Measurements from ENCODE around the gene NVL. TPM values are rescaled to one million over a fixed set of nuclear protein-coding genes. Genes with fewer than 3 reads are reported as not detected.

Gene NVL
- total RNA-seq, 1 donor from 2014 or later: 22.3 TPM

GRCh38 chr1:224287714-224288113, 42.3 kb downstream of the NVL start:
- DNase-seq (ENCODE audit: low read depth in 2 of 2): peak in 1 of 2 donors; percentile 1

- no peak for DNase-seq (ENCODE audit: low read depth in 2 of 2)
Measured at GRCh38 chr1:224282140-224282539, 47.8 kb downstream of the NVL start.

GRCh38 chr1:224276771-224277487, 53.0 kb downstream of the NVL start:
- no peak for DNase-seq (ENCODE audit: low read depth in 2 of 2)

- DNase-seq (ENCODE audit: low read depth in 2 of 2): no peak
Measured at GRCh38 chr1:224274970-224275626, 54.9 kb downstream of the NVL start.

GRCh38 chr1:224273641-224274040, 56.3 kb downstream of the NVL start:
- peak in 1 of 2 donors; percentile 28 for DNase-seq (ENCODE audit: low read depth in 2 of 2)

DNA sequence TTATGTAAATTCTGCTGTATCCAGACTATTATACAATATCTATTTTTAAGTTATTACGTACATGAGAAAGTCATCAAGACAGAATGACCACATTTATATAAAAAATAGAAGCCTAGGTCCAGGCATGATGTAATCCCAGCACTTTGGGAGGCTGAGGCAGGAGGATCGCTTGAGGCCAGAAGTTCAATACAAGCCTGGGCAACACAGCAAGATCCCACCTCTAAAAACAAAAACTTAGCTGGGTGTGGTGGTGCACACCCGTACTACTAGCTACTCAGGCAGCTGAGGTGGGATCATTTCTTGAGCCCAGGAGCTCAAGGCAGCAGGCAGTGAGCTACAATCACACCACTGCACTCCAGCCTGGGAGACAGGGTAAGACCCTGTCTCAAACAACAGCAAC, 58.9 kb downstream of the NVL start:
- no peak for DNase-seq (ENCODE audit: low read depth in 2 of 2)

DNA sequence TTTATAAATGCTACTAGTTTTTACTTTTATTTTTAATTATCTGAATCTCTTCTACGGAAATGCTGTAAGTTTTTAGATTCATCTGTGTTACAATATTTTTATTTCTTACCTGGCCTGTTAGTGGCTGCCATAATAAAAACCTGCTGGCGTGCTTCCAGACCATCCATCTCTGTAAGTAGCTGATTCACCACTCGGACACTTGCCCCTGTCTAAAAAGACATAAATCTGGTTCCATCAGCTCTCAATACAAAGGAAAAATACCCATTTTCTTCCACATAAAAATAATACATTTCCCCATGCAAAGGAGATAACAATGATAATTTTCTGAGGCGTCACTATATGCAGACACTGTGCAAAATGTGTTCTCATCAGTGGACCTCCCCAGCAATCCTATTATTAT, 62.0 kb downstream of the NVL start:
- peak in 1 of 2 donors; percentile 50 for DNase-seq (ENCODE audit: low read depth in 2 of 2)

DNA sequence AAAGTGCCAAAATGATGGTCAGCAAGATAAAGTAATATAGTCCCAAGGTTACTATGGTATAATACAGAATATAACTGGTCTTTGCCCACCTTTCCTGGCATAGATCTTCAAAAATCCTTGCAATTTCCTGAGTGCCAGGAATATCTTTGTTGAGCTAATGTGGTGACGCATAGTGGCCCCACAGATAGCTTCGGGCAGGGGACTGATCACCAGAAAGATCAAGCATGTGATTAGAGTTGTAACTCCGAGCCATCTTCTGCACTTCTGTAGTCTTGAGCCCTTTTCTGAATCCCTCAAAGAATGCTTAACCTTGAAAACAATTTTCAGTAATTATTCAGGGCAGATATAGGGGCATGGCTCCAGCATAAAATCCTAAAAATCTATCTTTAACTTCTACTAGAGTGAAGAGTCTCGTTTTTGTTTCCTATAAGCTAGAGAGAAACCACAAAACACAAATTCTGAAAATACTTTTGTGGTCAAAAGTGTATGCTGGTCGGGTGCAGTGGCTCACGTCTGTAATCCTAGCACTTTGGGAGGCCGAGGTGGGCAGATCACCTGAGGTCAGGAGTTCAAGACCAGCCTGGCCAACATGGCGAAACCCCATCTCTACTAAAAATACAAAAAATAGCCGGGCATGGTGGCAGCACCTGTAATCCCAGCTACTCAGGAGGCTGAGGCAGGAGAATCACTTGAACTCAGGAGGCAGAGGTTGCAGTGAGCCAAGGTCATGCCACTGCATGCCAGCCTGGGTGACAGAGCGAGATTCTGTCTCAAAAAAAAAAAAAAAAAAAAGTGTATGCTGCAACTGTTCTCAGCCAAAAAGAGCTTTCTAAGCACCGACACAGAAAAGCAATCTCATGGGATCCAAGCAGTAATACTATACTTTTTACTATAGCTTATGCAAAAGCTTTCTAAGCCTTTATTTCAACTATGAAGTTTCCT, 62.8 kb downstream of the NVL start:
- peak; percentile 20 to 67 for DNase-seq (ENCODE audit: low read depth in 2 of 2)

- peak; percentile 18 to 35 for DNase-seq (ENCODE audit: low read depth in 2 of 2)
Measured at GRCh38 chr1:224266105-224266914, 63.7 kb downstream of the NVL start.

GRCh38 chr1:224264321-224264720, 65.7 kb downstream of the NVL start:
- no peak for DNase-seq (ENCODE audit: low read depth in 2 of 2)

- DNase-seq (ENCODE audit: low read depth in 2 of 2): peak; percentile 55 to 93
Measured at GRCh38 chr1:224262373-224263054, 67.5 kb downstream of the NVL start.

GRCh38 chr1:224259986-224260385, 70.0 kb downstream of the NVL start:
- peak in 1 of 2 donors; percentile 78 for DNase-seq (ENCODE audit: low read depth in 2 of 2)

DNA sequence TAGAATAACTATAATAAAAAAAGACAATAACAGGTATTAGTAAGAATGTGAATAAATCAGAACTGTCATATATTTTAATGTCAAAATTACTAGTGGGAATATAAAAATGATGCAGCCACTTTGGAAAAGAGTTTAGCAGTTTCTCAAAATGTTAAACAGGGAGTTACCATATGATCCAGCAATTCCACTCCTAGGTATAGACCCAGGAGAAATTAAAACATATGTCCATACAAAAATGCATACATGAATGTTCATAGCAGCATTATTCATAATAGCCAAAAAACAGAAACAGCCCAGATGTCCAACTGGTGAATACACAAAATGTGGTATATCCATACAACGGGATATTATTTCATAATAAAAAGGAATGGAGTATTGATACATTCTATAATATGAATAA, 71.6 kb downstream of the NVL start:
- DNase-seq (ENCODE audit: low read depth in 2 of 2): no peak

GRCh38 chr1:224256640-224257039, 73.3 kb downstream of the NVL start:
- peak in 1 of 2 donors; percentile 45 for DNase-seq (ENCODE audit: low read depth in 2 of 2)

DNA sequence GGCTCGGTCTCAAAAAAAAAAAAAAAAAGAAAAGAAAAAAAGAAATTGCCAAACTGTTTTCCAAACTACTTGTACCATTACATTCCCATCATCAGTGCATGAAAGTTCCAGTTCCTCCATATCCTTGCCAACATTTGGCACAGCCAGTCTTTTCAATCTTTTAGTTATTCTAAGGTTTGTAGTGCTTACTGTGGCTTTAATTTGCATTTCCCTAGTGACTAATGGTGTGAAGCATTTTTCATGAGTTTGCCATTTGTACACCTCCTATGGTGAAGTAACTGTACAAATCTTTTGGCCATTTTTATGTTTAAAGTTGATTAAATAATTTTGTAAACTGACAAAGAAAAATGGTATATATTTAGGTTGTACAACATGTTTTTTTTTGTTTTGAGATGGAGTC, 76.3 kb downstream of the NVL start:
- peak in 1 of 2 donors; percentile 31 for DNase-seq (ENCODE audit: low read depth in 2 of 2)

DNA sequence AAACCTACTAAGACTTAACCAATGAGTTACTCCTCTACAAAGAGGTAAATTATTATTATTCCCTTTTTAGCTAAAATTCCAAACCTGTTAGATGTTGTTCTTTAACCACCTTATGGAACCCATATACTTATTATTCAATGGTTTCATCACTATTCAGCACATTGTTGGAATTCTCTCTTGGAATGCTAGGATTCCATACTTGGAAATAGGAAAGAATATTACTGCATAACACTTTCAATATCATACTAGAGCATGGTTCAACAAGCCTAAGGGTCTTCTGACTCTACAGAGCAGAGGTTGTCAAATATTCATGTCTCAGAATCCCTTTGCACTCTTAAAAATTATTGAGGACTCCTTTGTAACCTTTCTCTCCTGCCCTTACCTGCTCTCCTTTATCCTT, 77.5 kb downstream of the NVL start:
- no peak for DNase-seq (ENCODE audit: low read depth in 2 of 2)

DNA sequence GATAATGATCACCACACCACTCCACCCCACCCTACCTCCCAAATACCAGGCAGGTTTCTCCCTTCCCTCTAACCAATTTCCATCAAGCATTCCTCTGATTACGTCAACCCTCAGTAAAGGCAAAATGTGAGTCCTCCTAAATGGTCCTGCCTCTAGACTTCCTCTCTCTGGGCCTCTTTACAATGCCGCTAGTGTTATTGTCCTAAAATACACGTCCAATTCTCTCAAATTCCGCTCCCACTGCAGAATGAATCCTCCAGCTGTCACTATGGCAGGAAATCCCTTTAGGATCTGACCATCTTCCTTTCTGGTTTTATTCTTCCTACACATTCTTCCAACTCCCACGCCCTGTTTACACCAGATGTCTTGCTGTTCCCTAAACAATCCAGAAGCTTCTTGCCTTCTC, 78.2 kb downstream of the NVL start:
- DNase-seq (ENCODE audit: low read depth in 2 of 2): peak; percentile 80 to 88

GRCh38 chr1:224245188-224245587, 84.8 kb downstream of the NVL start:
- peak; percentile 98 to 99 for DNase-seq (ENCODE audit: low read depth in 2 of 2)

- DNase-seq (ENCODE audit: low read depth in 2 of 2): peak in 1 of 2 donors; percentile 62
Measured at GRCh38 chr1:224238756-224239155, 91.2 kb downstream of the NVL start.

GRCh38 chr1:224238212-224238611, 91.8 kb downstream of the NVL start:
- DNase-seq (ENCODE audit: low read depth in 2 of 2): no peak
